GM23338 (cell line): ENCODE data around the gene WWOX. TPM values are rescaled to one million over a fixed set of nuclear protein-coding genes. Genes with fewer than 3 reads are reported as not detected.

Source experiments
- ATAC-seq: fragments of 200-7000 bp; cut with Tn5 transposase; 3 replicates; pipeline ENCODE4 v1.9.1; 2020
- DNase-seq: peaks from one replicate; pipeline ENCODE4 v3.0.0-alpha.2; 2015; ENCODE audit warnings: low spot score
- H2AFZ ChIP-seq: fragments of 200-600 bp; sonication (generic); 2 replicates; pipeline ENCODE4 v1.8.0; 2016; ENCODE audit warnings: antibody characterized with exemption, mild to moderate bottlenecking, moderate library complexity
- H3F3A ChIP-seq: fragments of 200-600 bp; sonication (generic); replicated peaks from 2 replicates; pipeline ENCODE4 v1.8.0; 2017; ENCODE audit warnings: antibody characterized with exemption, mixed run types, low read depth
- H3K27ac ChIP-seq: fragments of 200-600 bp; sonication (generic); 2 replicates; pipeline ENCODE4 v1.6.1; 2016; ENCODE audit warnings: low read depth
- H3K27me3 ChIP-seq: fragments of 200-600 bp; sonication (generic); 2 replicates; pipeline ENCODE4 v1.8.0; 2016; ENCODE audit warnings: mild to moderate bottlenecking, mixed run types, moderate library complexity; ENCODE audit not compliant: insufficient read depth
- H3K36me3 ChIP-seq: fragments of 200-600 bp; sonication (generic); 2 replicates; pipeline ENCODE4 v1.8.0; 2016; ENCODE audit warnings: mild to moderate bottlenecking; ENCODE audit not compliant: insufficient read depth
- H3K4me1 ChIP-seq: fragments of 200-600 bp; sonication (generic); 2 replicates; pipeline ENCODE4 v1.8.0; 2016; ENCODE audit warnings: mild to moderate bottlenecking, moderate library complexity; ENCODE audit not compliant: insufficient read depth
- H3K4me2 ChIP-seq: fragments of 200-600 bp; sonication (generic); 2 replicates; pipeline ENCODE4 v1.7.1; 2017; ENCODE audit warnings: mixed run types
- H3K4me3 ChIP-seq: fragments of 200-600 bp; sonication (generic); 2 replicates; pipeline ENCODE4 v1.6.1; 2016; ENCODE audit warnings: mixed run types
- H3K79me2 ChIP-seq: fragments of 200-600 bp; sonication (generic); replicated peaks from 2 replicates; pipeline ENCODE4 v1.8.0; 2017; ENCODE audit warnings: mild to moderate bottlenecking; ENCODE audit not compliant: insufficient read depth
- H3K9me2 ChIP-seq: fragments of 200-600 bp; sonication (generic); 2 replicates; pipeline ENCODE4 v1.8.0; 2017; ENCODE audit not compliant: insufficient read depth
- H4K20me1 ChIP-seq: fragments of 200-600 bp; sonication (generic); replicated peaks from 2 replicates; pipeline ENCODE4 v1.8.0; 2017; ENCODE audit warnings: mild to moderate bottlenecking; ENCODE audit not compliant: insufficient read depth
- H3K27ac Mint-ChIP-seq: 2 replicates; pipeline ENCODE4 v1.8.0; 2020; ENCODE audit warnings: inconsistent platforms, mild to moderate bottlenecking, moderate library complexity, mixed read lengths
- H3K27me3 Mint-ChIP-seq: 3 replicates; pipeline ENCODE4 v1.8.0; 2022; ENCODE audit warnings: low read depth, mild to moderate bottlenecking, moderate library complexity, mixed read lengths, inconsistent platforms; ENCODE audit not compliant: insufficient read depth, poor library complexity
- H3K36me3 Mint-ChIP-seq: 3 replicates; pipeline ENCODE4 v1.8.0; 2021; ENCODE audit warnings: low read depth, mild to moderate bottlenecking, inconsistent platforms, moderate library complexity, mixed read lengths
- H3K4me1 Mint-ChIP-seq: 3 replicates; pipeline ENCODE4 v1.8.0; 2020; ENCODE audit warnings: mild to moderate bottlenecking, inconsistent platforms, mixed read lengths
- H3K4me3 Mint-ChIP-seq: 3 replicates; pipeline ENCODE4 v1.8.0; 2021; ENCODE audit warnings: moderate library complexity, mild to moderate bottlenecking, inconsistent platforms, mixed read lengths
- H3K9me3 Mint-ChIP-seq: 3 replicates; pipeline ENCODE4 v1.8.0; 2020; ENCODE audit warnings: moderate library complexity, mild to moderate bottlenecking, inconsistent platforms, mixed read lengths
- CREB1 ChIP-seq: fragments of 250-450 bp; sonication (Bioruptor Pico); IDR thresholded peaks from 2 replicates; pipeline ENCODE4 v1.5.0; 2020; ENCODE audit warnings: low read depth, mild to moderate bottlenecking, moderate library complexity
- EZH2 ChIP-seq: fragments of 200-600 bp; sonication (generic); IDR thresholded peaks from one replicate; pipeline ENCODE4 v1.8.0; 2017; ENCODE audit warnings: antibody characterized with exemption, mild to moderate bottlenecking, low read depth; ENCODE audit not compliant: unreplicated experiment
- EZH2phosphoT487 ChIP-seq: fragments of 200-600 bp; sonication (generic); IDR thresholded peaks from one replicate; pipeline ENCODE4 v1.8.1; 2018; ENCODE audit warnings: antibody characterized with exemption; ENCODE audit not compliant: unreplicated experiment
- JUNB ChIP-seq: IDR thresholded peaks from one replicate; pipeline ENCODE4 v1.6.1; 2016; ENCODE audit warnings: antibody characterized with exemption; ENCODE audit not compliant: unreplicated experiment
- NANOG ChIP-seq: IDR thresholded peaks from 2 replicates; pipeline ENCODE4 v1.6.1; 2016; ENCODE audit warnings: antibody characterized with exemption, borderline replicate concordance
- POLR2AphosphoS5 ChIP-seq: IDR thresholded peaks from 2 replicates; pipeline ENCODE4 v1.6.1; 2016; ENCODE audit warnings: antibody characterized with exemption, low read depth
- STAT1 ChIP-seq: IDR thresholded peaks from one replicate; pipeline ENCODE4 v1.6.1; 2016; ENCODE audit warnings: antibody characterized with exemption; ENCODE audit not compliant: unreplicated experiment
- ZNF114 ChIP-seq: fragments of 250-450 bp; sonication (Bioruptor Pico); IDR thresholded peaks from 2 replicates; pipeline ENCODE4 v1.5.0; 2020; ENCODE audit warnings: mild to moderate bottlenecking, moderate library complexity
- ZNF331 ChIP-seq: fragments of 250-450 bp; sonication (Bioruptor Pico); IDR thresholded peaks from 2 replicates; pipeline ENCODE4 v1.5.0; 2020; ENCODE audit warnings: low read depth, mild to moderate bottlenecking, moderate library complexity
- polyA plus RNA-seq: library from polyadenylated mRNA; unstranded; fragments of >200 nt; fragmentation: Nextera tagmentation; extraction: Ambion mirVana; gene quantifications from 2 replicates; pipeline ENCODE4 v1.2.1, GENCODE V29; 2016
- total RNA-seq: library from RNA; depleted of rRNA; stranded (reverse); fragments of >200 nt; shearing (Covaris generic); gene quantifications from 2 replicates; pipeline ENCODE4 v1.2.3, GENCODE V29; 2014
- TF ChIP-seq, protein P1 (sequence below): IDR thresholded peaks from 2 replicates; pipeline ENCODE4 v1.6.1; 2016; ENCODE audit warnings: antibody characterized with exemption
- TF ChIP-seq, protein P2 (sequence below): fragments of 250-450 bp; sonication (Bioruptor Pico); IDR thresholded peaks from 2 replicates; pipeline ENCODE4 v1.5.0; 2020; ENCODE audit warnings: mild to moderate bottlenecking, moderate library complexity
- TF ChIP-seq, protein P3 (sequence below): IDR thresholded peaks from one replicate; pipeline ENCODE4 v1.6.1; 2018; ENCODE audit warnings: antibody characterized with exemption; ENCODE audit not compliant: unreplicated experiment

The WWOX gene
- total and polyA plus RNA-seq, 2 experiments from 2014 or later: 10.0 to 19.3 TPM

DNA sequence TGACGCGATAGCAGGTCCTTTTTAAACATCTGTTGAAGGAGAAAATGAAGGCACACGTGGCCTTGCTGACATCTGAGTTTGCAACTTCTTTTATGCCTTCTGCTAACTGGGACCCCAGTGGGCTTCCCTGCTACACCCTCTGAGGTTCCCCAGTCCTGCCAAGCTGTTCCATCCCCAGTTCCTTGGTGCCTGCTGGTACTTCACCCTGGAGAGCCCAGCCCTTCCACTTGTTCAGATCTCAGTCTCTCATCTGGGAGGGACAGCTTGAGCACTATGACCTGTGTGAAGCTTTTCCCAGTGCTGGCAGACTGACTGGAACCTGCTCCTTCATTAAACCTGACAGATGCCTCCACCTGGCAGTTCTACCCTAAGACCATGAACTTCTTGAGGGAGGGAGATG, 95.5 kb downstream of the WWOX start:
- Histone ChIP-seq H3F3A (no peaks in the 10 kb centered on the region), H3K4me3 (no peak overlapping the region), H3K27ac (no peak overlapping the region), H3K4me2 (no peak overlapping the region), H3K79me2 (no peaks in the 10 kb centered on the region), H3K9me2 (peaks cover 5% of the 10 kb centered on the region; the same call in 1 of the 2 replicates), H2AFZ (no peak overlapping the region), H3K27me3 (no peaks in the 10 kb centered on the region), H3K36me3 (no peaks in the 10 kb centered on the region), H4K20me1 (no peaks in the 10 kb centered on the region), H3K4me1 (peaks cover 15% of the 10 kb centered on the region; the same call in 1 of the 2 replicates)
- no peak for ATAC-seq
- Mint-ChIP-seq H3K27me3 (no peaks in the 10 kb centered on the region), H3K36me3 (no peaks in the 10 kb centered on the region; the same call in 2 of the 3 replicates), H3K27ac (no peak overlapping the region), H3K9me3 (no peaks in the 10 kb centered on the region), H3K4me1 (peaks cover 21% of the 10 kb centered on the region; the same call in 2 of the 3 replicates), H3K4me3 (no peak overlapping the region)
- DNase-seq: no peak
- TF ChIP-seq ZNF331 (CRISPR knock-in tag) (no peak), ZNF114 (CRISPR knock-in tag) (no peak), CREB1 (CRISPR knock-in tag) (no peak), EZH2 (no peak), STAT1 (no peak), JUNB (no peak), NANOG (no peak), EZH2phosphoT487 (no peak), POLR2AphosphoS5 (no peak)
- TF ChIP-seq, protein P1, sequence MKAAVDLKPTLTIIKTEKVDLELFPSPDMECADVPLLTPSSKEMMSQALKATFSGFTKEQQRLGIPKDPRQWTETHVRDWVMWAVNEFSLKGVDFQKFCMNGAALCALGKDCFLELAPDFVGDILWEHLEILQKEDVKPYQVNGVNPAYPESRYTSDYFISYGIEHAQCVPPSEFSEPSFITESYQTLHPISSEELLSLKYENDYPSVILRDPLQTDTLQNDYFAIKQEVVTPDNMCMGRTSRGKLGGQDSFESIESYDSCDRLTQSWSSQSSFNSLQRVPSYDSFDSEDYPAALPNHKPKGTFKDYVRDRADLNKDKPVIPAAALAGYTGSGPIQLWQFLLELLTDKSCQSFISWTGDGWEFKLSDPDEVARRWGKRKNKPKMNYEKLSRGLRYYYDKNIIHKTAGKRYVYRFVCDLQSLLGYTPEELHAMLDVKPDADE: no peak
- TF ChIP-seq, protein P2, sequence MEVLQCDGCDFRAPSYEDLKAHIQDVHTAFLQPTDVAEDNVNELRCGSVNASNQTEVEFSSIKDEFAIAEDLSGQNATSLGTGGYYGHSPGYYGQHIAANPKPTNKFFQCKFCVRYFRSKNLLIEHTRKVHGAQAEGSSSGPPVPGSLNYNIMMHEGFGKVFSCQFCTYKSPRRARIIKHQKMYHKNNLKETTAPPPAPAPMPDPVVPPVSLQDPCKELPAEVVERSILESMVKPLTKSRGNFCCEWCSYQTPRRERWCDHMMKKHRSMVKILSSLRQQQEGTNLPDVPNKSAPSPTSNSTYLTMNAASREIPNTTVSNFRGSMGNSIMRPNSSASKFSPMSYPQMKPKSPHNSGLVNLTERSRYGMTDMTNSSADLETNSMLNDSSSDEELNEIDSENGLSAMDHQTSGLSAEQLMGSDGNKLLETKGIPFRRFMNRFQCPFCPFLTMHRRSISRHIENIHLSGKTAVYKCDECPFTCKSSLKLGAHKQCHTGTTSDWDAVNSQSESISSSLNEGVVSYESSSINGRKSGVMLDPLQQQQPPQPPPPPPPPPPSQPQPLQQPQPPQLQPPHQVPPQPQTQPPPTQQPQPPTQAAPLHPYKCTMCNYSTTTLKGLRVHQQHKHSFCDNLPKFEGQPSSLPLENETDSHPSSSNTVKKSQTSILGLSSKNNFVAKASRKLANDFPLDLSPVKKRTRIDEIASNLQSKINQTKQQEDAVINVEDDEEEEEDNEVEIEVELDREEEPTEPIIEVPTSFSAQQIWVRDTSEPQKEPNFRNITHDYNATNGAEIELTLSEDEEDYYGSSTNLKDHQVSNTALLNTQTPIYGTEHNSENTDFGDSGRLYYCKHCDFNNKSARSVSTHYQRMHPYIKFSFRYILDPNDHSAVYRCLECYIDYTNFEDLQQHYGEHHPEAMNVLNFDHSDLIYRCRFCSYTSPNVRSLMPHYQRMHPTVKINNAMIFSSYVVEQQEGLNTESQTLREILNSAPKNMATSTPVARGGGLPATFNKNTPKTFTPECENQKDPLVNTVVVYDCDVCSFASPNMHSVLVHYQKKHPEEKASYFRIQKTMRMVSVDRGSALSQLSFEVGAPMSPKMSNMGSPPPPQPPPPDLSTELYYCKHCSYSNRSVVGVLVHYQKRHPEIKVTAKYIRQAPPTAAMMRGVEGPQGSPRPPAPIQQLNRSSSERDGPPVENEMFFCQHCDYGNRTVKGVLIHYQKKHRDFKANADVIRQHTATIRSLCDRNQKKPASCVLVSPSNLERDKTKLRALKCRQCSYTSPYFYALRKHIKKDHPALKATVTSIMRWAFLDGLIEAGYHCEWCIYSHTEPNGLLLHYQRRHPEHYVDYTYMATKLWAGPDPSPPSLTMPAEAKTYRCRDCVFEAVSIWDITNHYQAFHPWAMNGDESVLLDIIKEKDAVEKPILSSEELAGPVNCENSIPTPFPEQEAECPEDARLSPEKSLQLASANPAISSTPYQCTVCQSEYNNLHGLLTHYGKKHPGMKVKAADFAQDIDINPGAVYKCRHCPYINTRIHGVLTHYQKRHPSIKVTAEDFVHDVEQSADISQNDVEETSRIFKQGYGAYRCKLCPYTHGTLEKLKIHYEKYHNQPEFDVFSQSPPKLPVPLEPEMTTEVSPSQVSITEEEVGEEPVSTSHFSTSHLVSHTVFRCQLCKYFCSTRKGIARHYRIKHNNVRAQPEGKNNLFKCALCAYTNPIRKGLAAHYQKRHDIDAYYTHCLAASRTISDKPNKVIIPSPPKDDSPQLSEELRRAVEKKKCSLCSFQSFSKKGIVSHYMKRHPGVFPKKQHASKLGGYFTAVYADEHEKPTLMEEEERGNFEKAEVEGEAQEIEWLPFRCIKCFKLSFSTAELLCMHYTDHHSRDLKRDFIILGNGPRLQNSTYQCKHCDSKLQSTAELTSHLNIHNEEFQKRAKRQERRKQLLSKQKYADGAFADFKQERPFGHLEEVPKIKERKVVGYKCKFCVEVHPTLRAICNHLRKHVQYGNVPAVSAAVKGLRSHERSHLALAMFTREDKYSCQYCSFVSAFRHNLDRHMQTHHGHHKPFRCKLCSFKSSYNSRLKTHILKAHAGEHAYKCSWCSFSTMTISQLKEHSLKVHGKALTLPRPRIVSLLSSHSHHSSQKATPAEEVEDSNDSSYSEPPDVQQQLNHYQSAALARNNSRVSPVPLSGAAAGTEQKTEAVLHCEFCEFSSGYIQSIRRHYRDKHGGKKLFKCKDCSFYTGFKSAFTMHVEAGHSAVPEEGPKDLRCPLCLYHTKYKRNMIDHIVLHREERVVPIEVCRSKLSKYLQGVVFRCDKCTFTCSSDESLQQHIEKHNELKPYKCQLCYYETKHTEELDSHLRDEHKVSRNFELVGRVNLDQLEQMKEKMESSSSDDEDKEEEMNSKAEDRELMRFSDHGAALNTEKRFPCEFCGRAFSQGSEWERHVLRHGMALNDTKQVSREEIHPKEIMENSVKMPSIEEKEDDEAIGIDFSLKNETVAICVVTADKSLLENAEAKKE: no peak
- TF ChIP-seq, protein P3, sequence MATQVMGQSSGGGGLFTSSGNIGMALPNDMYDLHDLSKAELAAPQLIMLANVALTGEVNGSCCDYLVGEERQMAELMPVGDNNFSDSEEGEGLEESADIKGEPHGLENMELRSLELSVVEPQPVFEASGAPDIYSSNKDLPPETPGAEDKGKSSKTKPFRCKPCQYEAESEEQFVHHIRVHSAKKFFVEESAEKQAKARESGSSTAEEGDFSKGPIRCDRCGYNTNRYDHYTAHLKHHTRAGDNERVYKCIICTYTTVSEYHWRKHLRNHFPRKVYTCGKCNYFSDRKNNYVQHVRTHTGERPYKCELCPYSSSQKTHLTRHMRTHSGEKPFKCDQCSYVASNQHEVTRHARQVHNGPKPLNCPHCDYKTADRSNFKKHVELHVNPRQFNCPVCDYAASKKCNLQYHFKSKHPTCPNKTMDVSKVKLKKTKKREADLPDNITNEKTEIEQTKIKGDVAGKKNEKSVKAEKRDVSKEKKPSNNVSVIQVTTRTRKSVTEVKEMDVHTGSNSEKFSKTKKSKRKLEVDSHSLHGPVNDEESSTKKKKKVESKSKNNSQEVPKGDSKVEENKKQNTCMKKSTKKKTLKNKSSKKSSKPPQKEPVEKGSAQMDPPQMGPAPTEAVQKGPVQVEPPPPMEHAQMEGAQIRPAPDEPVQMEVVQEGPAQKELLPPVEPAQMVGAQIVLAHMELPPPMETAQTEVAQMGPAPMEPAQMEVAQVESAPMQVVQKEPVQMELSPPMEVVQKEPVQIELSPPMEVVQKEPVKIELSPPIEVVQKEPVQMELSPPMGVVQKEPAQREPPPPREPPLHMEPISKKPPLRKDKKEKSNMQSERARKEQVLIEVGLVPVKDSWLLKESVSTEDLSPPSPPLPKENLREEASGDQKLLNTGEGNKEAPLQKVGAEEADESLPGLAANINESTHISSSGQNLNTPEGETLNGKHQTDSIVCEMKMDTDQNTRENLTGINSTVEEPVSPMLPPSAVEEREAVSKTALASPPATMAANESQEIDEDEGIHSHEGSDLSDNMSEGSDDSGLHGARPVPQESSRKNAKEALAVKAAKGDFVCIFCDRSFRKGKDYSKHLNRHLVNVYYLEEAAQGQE: no peak
